Stimulated activated CD8-positive, alpha-beta memory T cell treated with anti-CD3 and anti-CD28 coated beads, Interleukin-15, amount 100 ng/mL, for 24 hours (primary cell): ENCODE data around the gene RNASEL.

ENCODE experiments used
- DNase-seq: peaks from one replicate; pipeline ENCODE4 v3.0.0-alpha.2; 2020; ENCODE audit warnings: low read depth

Gene RNASEL

GRCh38 chr1:182600745-182601415 lies 11.8 kb upstream of the RNASEL start:
- DNase-seq: no peak

GRCh38 chr1:182600036-182600713 lies 11.1 kb upstream of the RNASEL start:
- no peak for DNase-seq

GRCh38 chr1:182599339-182599738 lies 10.3 kb upstream of the RNASEL start:
- DNase-seq: no peak

GRCh38 chr1:182598296-182598695 lies 9.2 kb upstream of the RNASEL start:
- no peak for DNase-seq

GRCh38 chr1:182596934-182597333 lies 7.9 kb upstream of the RNASEL start:
- DNase-seq: no peak

GRCh38 chr1:182595641-182596240 lies 6.7 kb upstream of the RNASEL start:
- no peak for DNase-seq

GRCh38 chr1:182589931-182590330 lies 875 bp upstream of the RNASEL start:
- no peak for DNase-seq

GRCh38 chr1:182589520-182589919 lies 464 bp upstream of the RNASEL start:
- no peak for DNase-seq

- no peak for DNase-seq
These were observed 1.2 kb downstream of the RNASEL start for GRCh38 chr1:182587666-182588499.

GRCh38 chr1:182587093-182587492 lies 2.0 kb downstream of the RNASEL start:
- no peak for DNase-seq

GRCh38 chr1:182586380-182586779 lies 2.7 kb downstream of the RNASEL start:
- no peak for DNase-seq

GRCh38 chr1:182584746-182585145 lies 4.3 kb downstream of the RNASEL start:
- no peak for DNase-seq

GRCh38 chr1:182580736-182581135 lies 8.3 kb downstream of the RNASEL start:
- DNase-seq: no peak

- no peak for DNase-seq
These were observed 13.4 kb downstream of the RNASEL start for GRCh38 chr1:182575540-182576149.

- DNase-seq: no peak
These were observed 14.9 kb downstream of the RNASEL start for GRCh38 chr1:182574156-182574555.

GRCh38 chr1:182570611-182570970 lies 18.5 kb downstream of the RNASEL start:
- DNase-seq: no peak

- DNase-seq: no peak
These were observed 19.0 kb downstream of the RNASEL start for GRCh38 chr1:182569939-182570610.

- no peak for DNase-seq
These were observed 20.3 kb downstream of the RNASEL start for GRCh38 chr1:182568647-182569284.

GRCh38 chr1:182567629-182568028 lies 21.4 kb downstream of the RNASEL start:
- no peak for DNase-seq

- no peak for DNase-seq
These were observed 23.5 kb downstream of the RNASEL start for GRCh38 chr1:182565537-182565936.

- DNase-seq: no peak
These were observed 24.6 kb downstream of the RNASEL start for GRCh38 chr1:182564406-182565004.
